Right cardiac atrium (tissue), 5 donors: ENCODE data around the gene CELF4. TPM values are rescaled to one million over a fixed set of nuclear protein-coding genes. Genes with fewer than 3 reads are reported as not detected.

Source experiments
- ATAC-seq, 2 donors: fragments of 200-7000 bp; cut with Tn5 transposase; one replicate each; pipeline versions ENCODE4 v1.8.0 to v1.9.1; 2020; ENCODE audit warnings: moderate library complexity in 2 of 2, mild to moderate bottlenecking in 1 of 2
- DNase-seq, 3 donors: peaks; one replicate each; pipeline ENCODE4 v3.0.0-alpha.2; 2020
- H3K27ac ChIP-seq: one replicate; pipeline ENCODE4 v1.5.1; 2013; ENCODE audit warnings: mild to moderate bottlenecking, low read length, control low read depth, moderate library complexity
- H3K27me3 ChIP-seq: one replicate; pipeline ENCODE4 v1.6.1; 2013; ENCODE audit not compliant: control insufficient read depth, insufficient read depth
- H3K4me1 ChIP-seq: one replicate; pipeline ENCODE4 v1.6.1; 2013; ENCODE audit warnings: low read length; ENCODE audit not compliant: control insufficient read depth, insufficient read depth
- H3K4me3 ChIP-seq: one replicate; pipeline ENCODE4 v1.5.1; 2013; ENCODE audit warnings: low read length, control low read depth
- H3K9me3 ChIP-seq: one replicate; pipeline ENCODE4 v1.6.1; 2013; ENCODE audit warnings: low read length; ENCODE audit not compliant: control insufficient read depth
- WGBS: extraction: QIAGEN DNeasy Blood & Tissue Kit; methylation state at CpG from one replicate; pipeline ENCODE4 v1.1.7; 2013; 5-methylcytosine and 5-hydroxymethylcytosine counted together
- intact Hi-C, 4 donors: fragments of 100-400 bp; cut with DNase I; formaldehyde crosslinking; loops; one replicate each; pipeline versions ENCODE4 v1.11.0 to v1.14.0; 2022 to 2023
- polyA plus RNA-seq: library from polyadenylated mRNA; stranded (reverse); fragments of 200-250 nt; gene quantifications from one replicate; pipeline ENCODE4 v1.2.3, GENCODE V29; 2013
- total RNA-seq, 4 donors: library from RNA; stranded (reverse); fragmentation: NEBNext Ultra II Directional; extraction: Animal tissue kit (Norgen Biotek cat#: 25700); gene quantifications; one replicate each; pipeline ENCODE4 v1.2.1, GENCODE V29; 2021
- donor health status: healthy with polysubstance abuse.
- donor health status: DM: no; HTN: yes; CAD: no.
- donor health status: DM: no; HTN: no; CAD: no.
- donor health status: DM: no; HTN: yes; CAD: no; lungs with severe emphysema.
- donor health status: DM: yes; HTN: yes; CAD: no.

Gene CELF4
- total and polyA plus RNA-seq, 5 donors = 0.79 to 1.4 (median 1.1) TPM

DNA sequence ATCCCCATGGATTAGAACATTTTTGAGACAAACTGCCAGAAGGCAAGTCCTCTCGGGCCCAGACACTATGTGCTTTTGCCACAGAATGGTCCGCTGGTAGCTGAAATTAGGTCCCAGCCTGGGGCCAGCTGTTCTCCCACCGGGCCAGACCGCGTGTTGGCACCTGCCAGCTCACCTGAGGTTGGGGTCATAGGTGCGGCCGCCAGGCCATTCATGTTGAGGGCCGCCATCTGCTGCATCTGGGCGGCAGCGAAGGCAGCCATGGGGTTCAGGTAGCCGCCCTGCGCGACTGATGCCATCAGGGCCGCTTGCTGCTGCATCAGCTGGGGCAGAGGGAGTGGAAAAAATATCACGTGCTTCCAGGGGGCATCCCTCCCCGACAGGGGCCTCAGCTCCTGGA, 292.8 kb downstream of the CELF4 start:
- Histone ChIP-seq H3K27me3 (no peaks in the 10 kb centered on the region), H3K4me3 (no peak overlapping the region), H3K9me3 (no peaks in the 10 kb centered on the region), H3K4me1 (no peaks in the 10 kb centered on the region), H3K27ac (no peak overlapping the region)
- intact Hi-C loops = no loop called here
- ATAC-seq = no peak
- DNase-seq = no peak
- WGBS = 83% methylated on average over 16 of the region's 16 CpGs

DNA sequence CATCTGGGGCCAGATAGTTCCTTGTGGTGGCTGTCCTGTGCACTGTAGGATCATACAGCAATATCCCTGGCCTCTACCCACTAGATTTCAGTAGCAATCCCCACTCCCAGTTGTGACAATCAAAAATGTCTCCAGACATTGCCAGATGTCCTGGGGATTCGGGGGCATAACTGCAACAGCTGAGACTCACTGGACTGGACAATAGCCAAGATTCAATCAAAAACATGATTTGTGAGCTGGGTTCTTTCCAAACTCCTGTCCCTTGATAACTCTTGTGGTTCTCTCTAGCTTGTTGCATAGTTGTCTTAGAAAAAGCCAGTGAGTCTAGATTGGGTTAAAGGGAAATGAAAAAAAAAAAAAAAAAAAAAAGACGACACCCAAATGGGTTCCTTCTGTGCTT, 293.4 kb downstream of the CELF4 start:
- ATAC-seq (no peak), DNase-seq (no peak)
- no peak overlapping the region for H3K4me3 ChIP-seq
- no peaks in the 10 kb centered on the region for H3K27me3 ChIP-seq
- no peaks in the 10 kb centered on the region for H3K9me3 ChIP-seq
- intact Hi-C loops = no loop called here
- H3K4me1 ChIP-seq = no peaks in the 10 kb centered on the region
- H3K27ac ChIP-seq = no peak overlapping the region
- 45% methylated on average over 2 of the region's 2 CpGs for WGBS

DNA sequence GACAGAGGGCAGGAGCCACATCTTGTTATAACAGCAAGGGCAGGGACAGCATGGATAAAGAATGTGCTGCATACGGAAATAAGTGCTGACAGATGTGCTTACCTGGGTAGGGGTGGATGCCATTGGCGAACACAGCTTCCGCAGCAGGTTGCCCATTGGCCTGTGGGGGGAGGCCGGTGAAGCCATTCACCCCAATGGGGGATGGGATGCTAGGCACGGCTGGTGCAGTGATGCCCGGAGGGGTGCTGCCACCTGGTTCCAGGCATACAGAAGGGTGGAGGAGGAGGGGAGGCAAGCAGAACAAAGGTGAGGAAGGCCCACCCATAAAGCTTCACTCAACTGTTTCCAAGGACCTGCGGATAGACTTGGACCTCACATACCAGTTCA, 294.9 kb downstream of the CELF4 start:
- no peaks in the 10 kb centered on the region for H3K4me1 ChIP-seq
- DNase-seq (no peak), ATAC-seq (no peak)
- no peak overlapping the region for H3K27ac ChIP-seq
- no peak overlapping the region for H3K4me3 ChIP-seq
- intact Hi-C loops = no loop called here
- H3K9me3 ChIP-seq = no peaks in the 10 kb centered on the region
- no peaks in the 10 kb centered on the region for H3K27me3 ChIP-seq
- WGBS = 87% methylated on average over 7 of the region's 7 CpGs

DNA sequence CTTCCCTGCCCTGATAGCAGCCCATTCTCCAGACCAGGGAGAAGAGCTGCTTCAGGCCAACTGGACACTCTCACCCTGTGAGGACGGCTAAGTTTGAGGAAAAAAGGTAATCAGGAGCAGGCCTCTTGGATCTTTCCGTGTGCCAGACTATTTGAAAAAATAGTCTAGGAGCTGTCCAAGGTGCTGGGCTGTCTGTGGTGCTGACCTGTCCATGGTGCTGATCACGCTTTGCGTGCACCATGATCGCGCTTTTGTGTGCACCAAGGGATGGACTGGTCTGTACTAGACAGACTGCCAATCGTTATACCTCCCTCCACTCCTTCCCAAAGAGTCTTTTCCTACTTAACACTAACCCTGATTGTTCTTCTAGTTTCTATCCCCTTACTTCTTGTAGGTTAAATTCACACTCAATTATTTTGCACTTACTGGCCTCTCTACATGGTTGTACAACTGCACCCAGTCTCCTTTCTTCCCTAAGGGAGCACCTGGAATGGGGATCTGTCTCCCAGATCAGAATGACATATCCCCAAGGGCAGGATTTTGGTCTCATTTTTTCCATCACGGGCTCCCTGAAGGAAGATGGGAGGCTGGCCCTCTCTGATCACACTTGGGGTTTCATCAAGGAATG, 295.4 kb downstream of the CELF4 start:
- H3K27ac ChIP-seq = no peak overlapping the region
- no peak overlapping the region for H3K4me3 ChIP-seq
- intact Hi-C loops = no loop called here
- peak in 2 of 3 donors; percentile 26 to 74 for DNase-seq
- WGBS = 18% methylated on average over 8 of the region's 8 CpGs
- ATAC-seq = peak in 1 of 2 donors; percentile 52
- H3K4me1 ChIP-seq = no peaks in the 10 kb centered on the region
- no peaks in the 10 kb centered on the region for H3K9me3 ChIP-seq
- H3K27me3 ChIP-seq = no peaks in the 10 kb centered on the region

DNA sequence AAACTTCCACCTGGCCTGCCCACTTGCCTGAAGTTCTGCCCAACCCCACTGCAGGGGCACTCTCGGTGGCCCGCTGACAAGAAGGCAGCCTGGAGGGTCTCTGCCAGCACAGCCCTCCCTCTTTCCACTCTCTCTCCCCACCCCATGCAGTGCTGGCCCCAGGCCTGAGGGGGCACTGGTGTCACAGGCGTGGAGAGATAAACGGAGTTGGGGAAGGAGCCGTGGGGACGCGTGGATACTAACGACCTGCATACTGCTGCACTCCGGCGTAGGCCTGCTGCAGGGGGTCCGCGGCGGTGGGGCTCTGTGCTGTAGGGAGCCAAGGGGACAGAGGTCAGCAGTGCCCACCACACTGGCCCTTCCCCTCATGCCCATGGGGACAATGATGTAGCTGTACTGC, 299.3 kb downstream of the CELF4 start:
- Histone ChIP-seq H3K9me3 (no peaks in the 10 kb centered on the region), H3K4me1 (no peaks in the 10 kb centered on the region), H3K4me3 (no peak overlapping the region), H3K27me3 (no peaks in the 10 kb centered on the region), H3K27ac (no peak overlapping the region)
- DNase-seq (no peak), ATAC-seq (no peak)
- intact Hi-C loops = no loop called here
- WGBS = 34% methylated on average over 13 of the region's 13 CpGs

GRCh38 chr18:37265382-37265781, 300.2 kb downstream of the CELF4 start:
- WGBS = 53% methylated on average over 2 of the region's 2 CpGs
- H3K27me3 ChIP-seq = no peaks in the 10 kb centered on the region
- intact Hi-C loops = no loop called here

GRCh38 chr18:37264956-37265355, 300.6 kb downstream of the CELF4 start:
- DNase-seq (no peak), ATAC-seq (no peak)
- Histone ChIP-seq H3K9me3 (no peaks in the 10 kb centered on the region), H3K27me3 (no peaks in the 10 kb centered on the region), H3K4me1 (no peaks in the 10 kb centered on the region), H3K4me3 (no peak overlapping the region), H3K27ac (no peak overlapping the region)
- WGBS = 92% methylated on average over 14 of the region's 14 CpGs
- intact Hi-C loops = no loop called here

More at GRCh38 chr18:37265382-37265781, 300.2 kb downstream of the CELF4 start:
- H3K9me3 ChIP-seq = no peaks in the 10 kb centered on the region
- DNase-seq (no peak), ATAC-seq (no peak)
- H3K4me1 ChIP-seq = no peaks in the 10 kb centered on the region
- no peak overlapping the region for H3K27ac ChIP-seq
- no peak overlapping the region for H3K4me3 ChIP-seq

DNA sequence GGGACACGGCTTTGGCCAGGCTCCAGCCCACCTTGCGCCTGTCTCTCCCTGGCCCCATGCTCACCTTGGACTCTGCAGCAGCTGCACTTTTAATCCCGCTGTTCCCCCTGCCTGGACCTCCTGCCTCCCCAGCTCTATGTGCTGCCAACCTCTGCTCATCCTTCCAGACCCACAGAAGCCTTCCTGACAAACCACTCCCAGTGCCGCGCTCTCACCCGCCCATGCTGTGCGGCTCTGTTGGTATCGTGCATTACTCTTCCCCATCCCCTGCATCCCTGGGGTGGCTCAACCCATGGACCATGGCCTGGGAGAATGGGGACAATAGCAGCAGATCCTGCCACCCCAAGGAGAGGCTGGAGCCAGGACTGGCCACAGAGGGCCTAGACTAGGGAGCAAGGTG, 303.6 kb downstream of the CELF4 start:
- intact Hi-C loops = no loop called here
- ATAC-seq (no peak), DNase-seq (no peak)
- H3K27me3 ChIP-seq = no peaks in the 10 kb centered on the region
- 89% methylated on average over 8 of the region's 8 CpGs for WGBS
- H3K27ac ChIP-seq = no peak overlapping the region
- no peaks in the 10 kb centered on the region for H3K9me3 ChIP-seq
- no peaks in the 10 kb centered on the region for H3K4me1 ChIP-seq
- no peak overlapping the region for H3K4me3 ChIP-seq

DNA sequence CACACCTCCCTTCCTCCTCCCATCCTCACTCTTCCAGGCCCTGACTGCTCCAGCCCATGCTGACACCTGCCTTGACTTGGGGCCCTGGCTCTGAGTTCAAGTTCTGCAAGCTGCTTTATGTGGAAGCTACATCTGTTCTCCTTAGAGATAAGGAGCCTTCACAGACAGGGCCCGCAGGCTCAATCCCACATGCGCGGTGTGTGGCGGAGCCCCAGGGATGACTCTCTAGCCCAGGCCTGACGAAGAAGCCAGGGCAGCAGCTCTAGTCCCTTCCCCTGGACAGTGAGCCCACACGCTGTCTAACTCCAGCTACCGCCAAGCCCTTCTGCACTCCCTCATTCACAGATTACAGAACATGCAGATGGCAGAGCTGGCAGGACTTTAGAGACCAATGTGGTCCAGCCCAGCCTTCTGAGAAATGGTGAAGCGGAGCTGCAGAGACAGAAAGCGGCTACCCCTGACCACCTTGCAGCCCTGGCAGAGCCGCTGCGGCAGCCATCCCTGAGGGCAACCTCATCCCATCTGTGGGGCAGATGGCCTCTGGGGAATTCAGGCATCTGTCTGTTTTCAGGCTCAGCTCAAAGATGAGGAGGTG, 304.3 kb downstream of the CELF4 start:
- Histone ChIP-seq H3K27ac (no peak overlapping the region), H3K4me3 (no peak overlapping the region), H3K27me3 (no peaks in the 10 kb centered on the region), H3K4me1 (no peaks in the 10 kb centered on the region), H3K9me3 (no peaks in the 10 kb centered on the region)
- intact Hi-C loops = no loop called here
- DNase-seq (no peak), ATAC-seq (no peak)
- WGBS = 84% methylated on average over 11 of the region's 11 CpGs

DNA sequence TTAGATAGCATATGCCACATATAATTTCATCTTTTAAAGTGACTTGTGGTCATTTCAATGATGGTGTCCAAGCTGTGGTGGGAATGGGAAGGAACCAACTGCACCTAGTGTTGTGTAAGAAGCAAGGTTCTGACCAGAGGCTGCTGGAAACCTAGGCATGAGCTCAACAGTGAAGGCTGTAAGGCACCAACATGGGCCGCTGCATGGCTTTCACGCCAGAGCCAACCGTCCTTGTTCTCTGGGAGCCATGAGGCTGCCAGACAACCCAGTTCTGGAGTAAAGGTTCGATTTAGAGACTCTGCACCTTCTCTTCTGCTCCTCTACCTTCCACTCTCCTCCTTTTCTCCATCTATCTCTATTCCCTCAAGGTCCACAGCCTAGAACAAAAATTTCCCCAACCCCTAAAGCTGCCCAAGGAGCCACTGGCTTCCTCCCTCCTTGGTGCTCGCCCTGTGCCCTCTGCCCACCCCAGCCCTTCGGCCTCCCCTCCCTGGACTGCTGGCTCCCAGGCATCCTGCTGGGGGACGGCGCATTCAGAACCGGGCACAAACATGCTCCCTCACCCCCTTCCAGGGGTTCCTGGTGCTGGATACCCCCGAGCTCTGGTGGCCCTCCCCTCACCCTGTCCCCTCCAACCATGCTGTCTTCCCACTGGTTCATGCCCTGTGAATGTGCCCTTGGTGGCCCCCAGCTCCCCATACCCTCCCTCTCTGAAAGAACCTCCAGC, 305.1 kb downstream of the CELF4 start:
- Histone ChIP-seq H3K4me3 (no peak overlapping the region), H3K4me1 (no peaks in the 10 kb centered on the region), H3K27me3 (no peaks in the 10 kb centered on the region), H3K27ac (no peak overlapping the region), H3K9me3 (no peaks in the 10 kb centered on the region)
- ATAC-seq (no peak), DNase-seq (no peak)
- 72% methylated on average over 10 of the region's 10 CpGs for WGBS
- intact Hi-C loops = no loop called here

- Histone ChIP-seq H3K9me3 (no peaks in the 10 kb centered on the region), H3K4me3 (no peak overlapping the region), H3K27me3 (no peaks in the 10 kb centered on the region), H3K27ac (no peak overlapping the region), H3K4me1 (no peaks in the 10 kb centered on the region)
- DNase-seq (no peak), ATAC-seq (no peak)
- intact Hi-C loops = no loop called here
- 74% methylated on average over 5 of the region's 5 CpGs for WGBS
Measured at GRCh38 chr18:37259711-37260110, 305.9 kb downstream of the CELF4 start.
